Measurements from ENCODE around the gene ADGRL1.
"Not testable (repeated sequence)": the region's sequence is repeated elsewhere in the genome, so short reads cannot be mapped to it uniquely, and the experiment has no call there.

The ADGRL1 gene

DNA sequence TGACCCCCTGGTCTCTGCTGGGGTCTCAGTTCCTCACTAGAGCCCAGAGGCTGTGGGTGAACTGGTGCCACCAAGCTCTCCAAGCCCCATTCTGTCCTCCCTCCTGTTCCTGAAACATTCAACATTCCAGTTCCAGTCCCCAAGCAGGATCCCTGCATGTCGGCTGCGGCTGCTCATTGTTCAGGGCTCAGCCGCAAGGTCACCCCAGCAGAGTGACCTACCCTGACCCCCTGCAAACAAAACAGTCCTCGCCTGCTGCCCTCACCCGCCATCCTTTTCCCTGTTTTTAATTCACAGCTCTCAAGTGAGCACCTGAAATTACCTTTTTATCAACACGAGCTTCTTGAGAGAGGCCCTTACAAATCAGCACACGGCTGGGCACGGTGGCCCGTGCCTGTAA is 19.3 kb downstream of the ADGRL1 start:
- DNase-seq, result not testable (repeated sequence)

DNA sequence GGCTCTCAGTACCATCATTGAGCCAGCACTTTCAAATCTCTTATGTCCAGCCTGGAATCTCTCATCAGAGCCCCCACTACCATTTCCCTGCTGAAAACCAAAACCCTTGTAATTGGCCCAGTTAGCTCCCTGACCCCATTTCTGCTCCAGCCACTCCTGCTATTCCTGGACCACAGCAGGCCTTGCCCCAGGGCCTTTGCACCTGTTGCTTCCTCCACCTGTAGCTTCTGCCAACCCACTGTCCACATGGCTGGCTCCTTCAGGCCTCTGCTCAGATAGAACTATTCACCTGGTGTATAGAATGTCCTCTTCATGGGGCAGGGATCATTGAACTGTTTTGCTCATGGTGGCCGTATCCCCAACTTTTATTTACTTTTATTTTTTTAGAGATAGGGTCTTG is 20.3 kb downstream of the ADGRL1 start:
- DNase-seq, result not testable (repeated sequence)

DNA sequence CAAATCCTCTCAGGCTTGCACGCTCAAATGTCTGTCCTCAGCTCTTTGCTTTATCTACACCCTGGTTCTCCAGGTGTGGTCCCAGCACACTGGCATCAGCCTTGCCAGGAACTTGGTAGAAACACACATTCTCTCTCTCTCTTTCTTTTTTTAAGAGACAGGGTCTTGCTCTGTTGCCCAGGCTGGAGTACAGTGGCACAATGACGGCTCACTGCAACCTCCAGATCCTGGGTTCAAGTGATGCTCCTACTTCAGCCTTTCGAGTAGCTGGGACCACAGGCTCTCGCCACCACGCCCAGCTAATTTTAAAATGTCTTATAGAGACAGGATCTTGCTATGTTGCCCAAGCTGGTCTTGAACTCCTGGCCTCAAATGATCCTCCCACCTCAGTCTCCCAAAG is 20.8 kb downstream of the ADGRL1 start:
- no peak for DNase-seq

DNA sequence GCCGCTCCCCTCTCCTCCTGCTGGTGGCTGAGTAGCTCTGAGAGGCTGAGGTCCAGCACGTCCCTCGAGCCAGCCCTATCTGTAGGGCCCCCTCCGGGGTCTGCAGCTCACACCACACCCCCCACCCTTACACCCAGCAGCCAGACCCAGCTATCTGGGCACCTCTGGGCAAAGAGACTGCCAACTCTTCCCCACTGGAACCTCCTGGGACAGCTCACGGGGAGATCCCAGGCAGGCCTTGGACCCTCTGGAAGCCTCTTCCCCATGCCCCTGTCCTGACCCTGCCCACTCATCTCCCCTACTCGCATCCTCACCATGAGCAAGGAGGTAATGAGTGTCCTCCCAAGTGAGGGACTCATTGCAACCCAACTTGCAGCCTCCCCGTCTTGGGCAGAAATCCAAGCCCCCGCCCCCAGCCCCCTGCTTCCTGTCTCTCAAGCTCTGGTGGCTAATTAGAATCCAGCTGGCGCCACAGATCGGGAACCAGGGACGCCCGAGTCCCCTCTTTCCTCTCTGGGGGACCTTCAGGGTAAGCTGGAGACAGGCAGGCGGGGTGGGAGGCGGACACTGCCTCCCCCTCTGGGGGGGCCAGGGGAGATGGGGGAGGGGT is 22.1 kb downstream of the ADGRL1 start:
- no peak for DNase-seq

DNA sequence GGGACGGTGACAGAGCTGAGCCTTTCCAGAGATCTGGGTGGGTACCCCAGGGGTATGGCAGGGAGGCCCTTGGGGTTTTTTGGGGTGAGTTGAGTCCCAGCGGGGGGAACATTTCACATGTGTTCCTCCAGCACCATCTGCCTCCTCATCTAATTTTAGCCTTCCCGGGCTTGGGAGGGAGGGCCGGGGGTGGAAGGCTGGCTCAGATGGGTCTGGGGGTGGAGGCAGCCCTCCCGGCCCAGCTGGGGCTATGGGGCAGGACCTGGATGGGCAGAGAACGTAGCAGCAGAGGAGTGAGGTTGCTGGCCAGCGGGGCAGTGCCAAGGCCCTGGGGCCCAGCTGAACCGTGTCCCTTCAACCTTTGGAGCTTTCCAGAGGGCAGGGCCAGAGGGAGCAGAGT is 23.5 kb downstream of the ADGRL1 start:
- DNase-seq, result no peak

DNA sequence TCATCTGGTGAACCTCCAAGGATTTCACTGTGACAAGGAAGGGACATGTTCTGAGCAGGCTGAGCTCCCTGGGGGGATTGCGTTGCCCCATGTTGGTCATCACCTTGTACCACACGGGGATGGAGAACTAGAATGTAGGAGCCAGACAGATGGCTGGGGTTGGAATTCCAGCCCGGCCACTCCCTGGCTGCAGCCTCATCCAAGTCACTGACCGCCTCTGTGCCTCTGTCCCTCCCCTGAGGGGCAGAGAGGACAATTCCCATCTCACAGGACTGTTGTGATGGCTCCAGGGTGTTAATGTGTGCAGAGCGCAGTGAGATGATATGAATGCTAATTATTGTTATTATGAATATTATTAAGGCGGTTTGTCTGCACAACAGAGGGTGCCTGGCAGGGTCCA is 24.1 kb downstream of the ADGRL1 start:
- DNase-seq, result no peak

DNA sequence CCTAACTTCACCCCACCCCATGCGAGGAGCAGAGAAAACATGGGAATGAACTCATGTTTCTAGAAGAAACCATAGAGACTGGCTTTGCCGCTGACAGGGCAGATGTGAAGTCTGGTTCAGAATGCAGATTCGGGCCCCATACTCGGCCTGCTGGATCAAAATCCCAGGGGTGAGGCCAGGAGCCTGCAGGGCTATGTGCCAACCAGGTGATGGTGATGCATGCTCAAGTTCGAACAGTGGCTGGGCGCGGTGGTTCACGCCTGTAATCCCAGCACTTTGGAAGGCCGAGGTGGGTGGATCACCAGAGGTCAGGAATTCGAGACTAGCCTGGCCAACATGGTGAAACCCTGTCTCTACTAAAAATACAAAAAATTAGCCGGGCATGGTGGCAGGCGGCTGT is 24.8 kb downstream of the ADGRL1 start:
- not testable (repeated sequence) for DNase-seq

DNA sequence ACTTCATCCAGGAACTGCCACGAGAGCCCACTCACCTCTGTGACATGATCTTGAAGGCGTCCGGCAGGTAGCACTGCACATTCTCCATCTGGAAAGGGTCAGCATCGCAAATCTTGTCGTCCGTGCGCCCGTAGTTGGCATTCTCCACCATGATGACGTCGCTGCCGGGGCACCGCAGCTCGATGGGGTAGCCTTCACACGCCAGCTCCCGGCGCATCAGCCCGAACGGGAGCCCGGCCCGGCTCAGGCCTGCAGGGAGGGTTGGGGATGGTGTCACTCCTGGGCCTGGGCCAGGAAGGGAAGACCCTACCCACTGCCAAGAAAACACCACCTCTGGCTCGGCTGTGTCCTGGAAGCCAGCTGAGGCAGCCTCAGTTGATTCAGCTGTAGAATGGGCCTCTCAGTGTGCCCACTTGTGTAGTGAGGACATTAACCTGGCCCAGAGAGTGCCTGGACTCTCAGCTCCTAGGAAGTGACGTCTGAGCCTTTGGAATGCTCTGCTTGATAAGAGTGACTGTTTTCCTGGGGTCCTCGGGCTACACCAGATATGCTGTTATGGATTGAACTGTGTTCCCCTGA is 28.4 kb downstream of the ADGRL1 start:
- DNase-seq, result no peak

DNA sequence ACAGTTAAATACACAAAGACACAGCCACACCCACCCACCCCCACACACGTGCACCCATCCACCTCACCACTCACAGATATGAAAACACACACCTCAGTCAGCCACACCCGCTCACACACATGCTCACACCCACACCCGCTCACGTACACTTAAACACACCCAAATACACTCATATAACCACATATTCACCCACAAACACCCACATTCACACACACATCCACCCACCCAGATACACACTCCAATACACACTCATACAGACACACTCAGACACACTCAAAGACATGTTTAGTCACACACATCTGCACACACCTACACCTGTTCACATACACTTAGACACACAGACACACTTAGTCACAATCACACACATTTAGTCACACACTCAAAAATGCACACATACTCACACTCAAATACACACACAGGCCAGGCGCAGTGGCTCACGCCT is 30.6 kb downstream of the ADGRL1 start:
- DNase-seq, result no peak

DNA sequence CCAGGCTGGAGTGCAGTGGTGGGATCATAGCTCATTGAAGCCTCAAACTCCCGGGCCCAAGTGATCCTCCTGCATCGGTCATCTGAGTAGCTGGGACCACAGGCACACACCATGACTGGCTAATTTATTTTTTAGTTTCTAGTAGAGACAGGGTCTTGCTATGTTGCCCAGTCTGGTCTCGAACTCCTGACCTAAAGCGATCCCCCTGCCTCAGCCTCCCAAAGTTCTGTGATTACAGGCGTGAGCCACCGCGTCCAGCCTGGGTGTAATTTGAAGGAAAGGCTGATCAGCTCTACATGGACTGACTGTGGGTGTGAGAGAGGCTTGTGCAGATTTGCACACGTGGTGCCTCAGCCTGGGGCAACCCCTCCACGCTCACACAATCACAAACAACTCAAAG is 31.1 kb downstream of the ADGRL1 start:
- no peak for DNase-seq

DNA sequence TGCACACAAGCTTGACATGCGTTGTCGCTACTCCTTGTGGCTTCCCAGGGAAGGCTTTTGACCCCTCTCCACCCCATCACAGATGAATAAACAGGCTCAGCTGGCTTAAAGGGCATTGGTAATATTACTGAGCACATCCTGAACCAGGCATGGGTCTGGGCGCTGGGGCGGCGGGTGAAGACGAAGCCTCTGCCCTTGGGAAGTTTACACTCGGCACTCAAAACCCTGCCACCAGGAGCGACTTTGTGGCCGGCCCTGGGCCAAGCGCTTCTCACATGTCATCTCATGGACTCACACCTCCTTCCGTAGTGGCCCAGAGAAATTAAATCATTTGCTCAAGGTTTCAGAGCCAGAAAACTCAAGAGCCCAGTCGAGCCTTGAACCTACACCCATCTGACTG is 37.0 kb downstream of the ADGRL1 start:
- no peak for DNase-seq

DNA sequence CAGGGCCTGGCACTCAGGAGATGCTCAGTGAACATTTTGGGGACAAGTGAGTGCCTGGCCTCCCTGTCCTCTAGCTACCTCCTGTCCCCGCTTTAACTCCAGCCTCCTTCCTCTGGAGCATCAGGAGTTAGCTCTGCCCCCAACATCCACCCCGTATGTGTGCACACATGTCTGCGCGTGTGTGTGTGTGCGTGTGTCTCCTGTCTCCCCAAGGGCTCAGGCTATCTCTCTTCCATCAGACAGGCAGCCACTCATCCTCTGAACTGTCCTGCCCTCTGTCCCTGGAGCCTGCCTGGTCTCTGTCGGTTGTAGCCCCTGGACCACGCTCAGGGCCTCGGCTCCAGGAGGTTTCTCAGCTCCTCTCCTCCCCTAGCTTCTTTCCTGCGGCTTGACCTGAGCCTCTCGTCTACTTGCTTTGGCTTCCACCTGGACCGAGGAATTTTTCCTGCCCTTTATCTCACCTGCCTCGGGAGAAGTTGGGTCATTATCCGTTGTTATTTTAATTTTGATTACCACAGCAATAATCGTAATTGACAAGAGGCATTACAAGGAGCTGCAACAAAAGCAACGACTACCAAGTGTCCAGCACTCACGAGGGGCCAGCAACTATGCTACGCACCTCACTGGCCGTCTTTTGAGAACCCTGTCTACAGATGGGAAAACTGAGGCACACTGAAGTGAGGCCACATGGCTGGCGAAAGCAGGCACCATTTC is 37.6 kb downstream of the ADGRL1 start:
- DNase-seq, result no peak

DNA sequence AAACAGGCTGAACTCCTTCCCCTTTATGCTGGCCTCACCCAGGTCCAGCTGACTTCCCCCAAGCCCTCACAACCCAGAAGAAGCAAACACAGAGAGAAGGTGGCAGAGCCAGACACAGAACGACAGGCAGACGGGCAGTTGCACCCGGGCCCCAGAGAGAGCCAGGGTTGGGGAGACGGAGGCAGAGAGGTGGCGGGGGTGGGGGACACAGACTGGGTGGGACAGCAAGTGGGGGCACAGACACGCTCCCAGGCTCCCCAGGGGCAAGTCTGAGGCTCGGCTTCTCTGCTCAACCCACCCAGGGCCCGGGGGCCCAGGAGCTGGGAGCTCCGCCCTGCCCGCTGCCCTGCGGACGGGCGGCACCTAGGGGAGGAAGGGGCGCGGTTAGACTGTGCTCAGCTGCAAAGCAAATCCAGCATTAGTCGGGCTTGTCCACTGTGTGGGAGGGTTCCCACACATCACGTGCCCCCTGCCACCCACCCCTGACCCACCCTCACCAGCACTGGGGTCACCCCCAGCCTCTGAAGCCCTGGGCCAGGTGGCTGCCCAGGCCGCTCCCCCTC is 38.3 kb downstream of the ADGRL1 start:
- no peak for DNase-seq

DNA sequence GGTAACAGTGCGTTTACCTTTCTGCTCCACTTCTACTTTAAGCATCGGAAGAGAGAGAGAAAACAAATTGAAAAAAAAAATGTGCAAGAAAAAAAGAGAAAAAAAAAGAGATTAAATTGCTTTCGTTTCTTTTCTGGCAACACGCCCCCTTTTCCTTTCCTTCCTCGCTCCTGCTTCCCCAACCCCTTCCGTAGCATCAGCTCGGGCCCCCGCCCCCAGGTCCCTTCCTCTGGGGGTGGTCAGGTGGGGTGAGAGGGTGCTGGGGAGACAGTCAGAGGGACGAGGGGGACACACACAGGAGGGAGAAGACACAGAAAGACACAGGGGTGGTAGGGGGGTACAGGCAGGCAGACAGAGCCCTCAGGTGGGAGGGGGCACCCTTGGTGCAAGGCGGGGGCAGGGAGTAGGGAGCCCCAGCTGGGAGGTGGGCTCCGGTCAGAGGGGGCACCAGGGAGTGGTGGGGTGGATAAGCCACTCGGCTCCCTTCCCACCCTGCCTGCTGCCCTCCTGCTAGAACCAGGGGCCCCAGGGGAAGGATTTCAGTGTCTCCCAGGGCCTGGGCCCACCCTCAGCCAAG is 38.9 kb downstream of the ADGRL1 start:
- DNase-seq, result no peak

DNA sequence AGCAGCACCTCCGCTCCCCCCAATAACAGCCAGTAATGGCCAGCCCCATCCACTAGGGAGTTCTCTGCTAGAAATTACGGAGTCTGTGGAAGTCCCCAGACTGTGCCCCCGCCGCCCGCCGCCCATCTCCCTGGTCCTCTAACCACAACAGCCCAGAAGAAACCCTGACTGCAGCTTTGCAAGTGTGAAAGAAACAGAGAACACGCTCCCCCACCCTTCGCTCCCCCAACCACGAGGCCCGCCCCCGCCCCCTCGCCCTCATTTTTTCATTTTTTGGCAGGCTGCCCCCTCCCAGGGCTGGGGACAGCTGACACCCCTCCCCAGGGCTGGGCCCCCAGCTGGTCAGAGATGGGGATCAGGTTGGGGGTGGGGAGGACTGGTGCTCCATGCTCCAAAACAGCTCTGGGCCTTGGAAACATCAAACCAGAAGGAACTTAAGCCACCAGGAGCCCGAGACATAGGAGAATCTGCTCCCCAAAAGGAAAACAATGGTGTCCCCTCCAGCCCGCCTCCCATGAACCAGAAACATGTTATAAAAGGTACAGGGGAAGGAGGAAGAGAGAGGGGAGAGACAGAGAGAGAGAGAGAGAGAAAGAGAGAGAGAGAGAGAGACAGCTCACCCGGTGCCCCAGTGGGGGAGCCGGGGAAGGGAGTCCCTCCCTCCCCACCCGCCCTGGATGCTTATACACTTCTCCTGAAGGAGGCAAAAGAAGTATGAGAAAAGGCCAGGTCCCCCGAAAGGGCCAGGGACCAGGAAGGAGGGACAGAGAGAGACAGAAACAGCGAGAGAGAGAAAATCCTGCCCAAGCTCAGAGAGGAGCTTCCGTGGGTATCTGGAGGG is 39.8 kb downstream of the ADGRL1 start:
- no peak for DNase-seq

DNA sequence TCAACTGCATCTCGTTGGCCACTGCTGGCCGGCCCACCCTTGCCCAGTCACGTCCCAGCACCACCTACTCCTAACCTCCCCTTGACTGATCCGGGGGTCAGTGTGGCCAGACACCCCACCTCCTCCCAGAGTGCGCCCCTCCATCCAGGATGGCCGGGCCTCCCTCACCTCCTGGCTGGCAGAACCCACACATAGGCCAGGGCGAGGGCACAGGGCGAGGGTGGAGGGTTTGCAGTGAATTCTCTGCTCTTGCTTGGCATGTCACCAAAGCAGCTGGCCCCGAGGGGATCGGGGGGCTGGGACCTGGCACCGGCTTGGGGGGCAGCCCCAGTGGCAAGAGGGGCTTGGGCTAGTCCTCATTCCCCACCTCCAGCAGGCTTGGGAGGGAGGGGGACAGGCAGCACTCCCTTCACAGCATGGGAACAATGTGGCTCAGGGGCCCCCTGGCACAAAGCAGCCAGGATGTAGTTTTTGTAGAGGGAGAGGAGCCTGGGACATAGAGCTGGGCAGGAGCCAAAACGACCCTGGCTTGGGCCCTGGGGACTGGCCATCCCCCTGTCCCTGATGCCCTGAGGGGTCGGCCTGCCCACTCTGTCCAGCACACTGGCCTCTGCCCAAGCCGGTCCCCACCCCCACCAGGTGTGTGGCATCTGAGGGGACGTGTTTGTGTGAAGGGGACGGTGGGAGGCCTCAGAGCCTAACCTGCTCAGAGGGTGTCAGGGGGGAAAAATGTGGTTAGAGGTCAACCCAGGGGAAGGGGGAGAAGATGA is 41.1 kb downstream of the ADGRL1 start:
- DNase-seq, result no peak

DNA sequence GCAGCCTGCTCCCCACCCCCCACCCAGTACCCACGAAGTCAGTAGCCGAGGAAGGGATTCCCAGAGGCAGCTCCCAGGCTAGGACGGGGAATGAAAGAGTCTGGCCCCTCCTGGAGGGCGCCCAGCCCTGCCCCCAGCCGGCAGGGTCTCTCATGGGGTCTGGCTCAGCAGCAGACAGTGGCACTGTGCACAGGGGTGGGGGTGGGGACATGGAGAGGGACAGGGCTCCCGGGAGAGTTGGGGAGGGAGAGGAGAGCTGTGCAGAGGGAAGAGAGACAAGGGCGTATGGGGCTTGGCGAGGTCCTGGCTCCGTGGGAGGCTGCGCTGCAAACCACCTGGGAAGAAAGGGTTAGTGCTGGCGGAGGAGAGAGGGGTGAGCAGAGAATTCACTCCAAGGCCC is 41.9 kb downstream of the ADGRL1 start:
- no peak for DNase-seq

DNA sequence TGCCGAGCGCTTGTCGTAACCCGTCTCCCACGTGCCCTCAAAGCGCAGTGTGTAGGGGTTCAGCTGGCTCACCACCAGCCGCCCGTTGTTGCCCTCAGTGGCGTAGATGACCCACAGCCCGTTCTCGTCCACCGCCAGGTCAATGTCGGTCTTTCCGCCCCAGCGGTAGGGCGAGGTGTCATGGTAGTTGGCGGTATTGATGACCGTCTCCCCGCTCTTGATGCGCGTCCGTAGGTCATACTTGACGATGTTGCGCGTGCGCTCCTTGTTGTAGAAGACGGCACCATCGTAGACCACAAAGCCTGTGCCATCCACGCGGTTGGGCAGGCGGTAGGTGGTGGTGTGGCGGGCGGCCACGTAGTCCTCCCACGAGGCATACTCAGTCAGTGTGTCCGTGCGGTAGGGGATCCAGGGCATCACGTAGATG is 43.1 kb downstream of the ADGRL1 start:
- DNase-seq, result no peak

DNA sequence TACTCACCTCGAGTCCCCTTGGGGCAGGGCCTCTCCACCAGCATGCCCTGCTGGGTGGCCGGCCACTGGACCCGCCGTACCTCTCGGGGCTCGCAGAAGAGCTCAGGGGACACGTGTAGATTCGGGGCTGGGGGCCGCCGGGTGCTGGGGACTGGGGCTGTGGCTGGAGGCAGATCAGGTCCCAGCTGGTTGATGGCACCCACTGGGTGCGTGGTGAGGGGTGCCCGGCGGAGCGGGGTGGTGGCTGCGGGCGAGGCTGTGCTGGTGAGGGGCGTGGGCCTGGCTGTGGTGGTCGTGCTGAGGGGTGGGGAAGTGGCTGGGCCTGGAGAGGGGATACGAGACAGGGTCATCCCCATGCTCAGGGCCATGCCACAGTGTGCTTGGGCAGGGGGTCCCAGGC is 44.7 kb downstream of the ADGRL1 start:
- no peak for DNase-seq

DNA sequence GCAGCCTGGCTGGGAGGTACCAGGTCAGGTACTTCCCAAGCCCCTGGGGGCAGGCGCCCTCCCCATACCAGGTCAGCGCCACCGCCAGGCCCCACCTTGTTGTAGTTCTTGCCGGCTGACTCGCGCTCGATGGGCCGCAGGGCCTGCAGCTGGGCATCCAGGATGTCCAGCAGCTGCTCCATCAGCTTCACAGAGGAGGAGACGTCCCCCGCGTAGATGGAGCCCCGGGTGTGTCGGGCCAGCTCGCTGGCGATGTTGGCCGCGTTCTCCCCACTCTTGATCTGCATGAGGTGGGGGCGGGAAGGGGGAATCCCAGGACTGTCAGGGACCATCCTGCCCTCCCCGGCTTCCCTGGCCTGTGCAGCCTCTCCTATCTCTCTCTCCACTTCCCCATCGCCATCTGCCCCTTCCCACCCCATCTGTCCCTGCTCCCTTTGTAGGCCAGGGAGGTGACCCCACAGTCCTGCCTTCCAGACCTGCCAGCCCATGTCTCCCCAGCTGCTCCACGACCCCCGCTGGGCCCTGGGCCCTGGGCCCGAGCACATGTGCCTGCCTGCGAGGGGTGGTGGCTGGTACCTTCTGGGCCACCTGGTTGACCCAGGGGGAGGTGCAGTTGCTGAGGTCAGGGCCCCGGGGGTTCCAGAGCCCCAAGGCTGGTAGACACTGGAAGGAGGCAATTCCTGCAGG is 45.8 kb downstream of the ADGRL1 start:
- DNase-seq, result no peak

DNA sequence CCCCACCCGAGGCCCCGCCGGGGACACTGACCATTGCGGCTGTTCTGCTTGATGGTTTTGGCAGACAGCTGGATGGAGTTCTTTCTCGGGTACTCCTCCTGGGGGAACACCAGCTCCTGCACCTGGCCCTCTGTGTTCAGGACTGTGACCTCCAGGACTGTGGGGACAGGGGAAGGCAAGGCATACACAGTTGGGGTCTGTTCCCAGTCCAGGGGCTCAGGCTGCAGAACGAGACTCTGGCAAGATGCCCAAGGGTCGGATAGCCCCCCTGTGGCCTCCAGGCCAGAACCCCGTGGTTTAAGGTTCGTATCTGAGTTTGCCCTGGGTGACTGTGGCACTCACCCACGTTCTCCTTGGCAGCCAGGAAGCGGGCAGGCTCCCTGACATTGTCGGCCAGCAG is 46.9 kb downstream of the ADGRL1 start:
- no peak for DNase-seq

All from GDM1 (cell line).